GM06990 (cell line): ENCODE data around the gene MAP3K20.
"Not testable (repeated sequence)": the region's sequence is repeated elsewhere in the genome, so short reads cannot be mapped to it uniquely, and the experiment has no call there.

Experiments used
- DNase-seq: peaks from one replicate; pipeline ENCODE4 v3.0.0-alpha.2; 2011; ENCODE audit not compliant: insufficient read length; ENCODE audit errors: extremely low read depth
- H3K27me3 ChIP-seq: replicated peaks from 2 replicates; pipeline ENCODE4 v1.6.0; 2011; ENCODE audit warnings: low read length; ENCODE audit not compliant: control insufficient read depth, insufficient read depth
- H3K36me3 ChIP-seq: 2 replicates; pipeline ENCODE4 v1.5.1; 2011; ENCODE audit warnings: low read length; ENCODE audit not compliant: control insufficient read depth, insufficient read depth
- H3K4me3 ChIP-seq: replicated peaks from 2 replicates; pipeline ENCODE4 v1.5.1; 2011; ENCODE audit warnings: low read depth, mild to moderate bottlenecking, control low read depth, low read length
- TF ChIP-seq, protein P1 (sequence below): IDR thresholded peaks from 2 replicates; pipeline ENCODE4 v1.5.1; 2011; ENCODE audit warnings: low read length, control low read depth, mild to moderate bottlenecking, inconsistent platforms; ENCODE audit not compliant: insufficient read depth, poor library complexity, severe bottlenecking

The MAP3K20 gene

DNA sequence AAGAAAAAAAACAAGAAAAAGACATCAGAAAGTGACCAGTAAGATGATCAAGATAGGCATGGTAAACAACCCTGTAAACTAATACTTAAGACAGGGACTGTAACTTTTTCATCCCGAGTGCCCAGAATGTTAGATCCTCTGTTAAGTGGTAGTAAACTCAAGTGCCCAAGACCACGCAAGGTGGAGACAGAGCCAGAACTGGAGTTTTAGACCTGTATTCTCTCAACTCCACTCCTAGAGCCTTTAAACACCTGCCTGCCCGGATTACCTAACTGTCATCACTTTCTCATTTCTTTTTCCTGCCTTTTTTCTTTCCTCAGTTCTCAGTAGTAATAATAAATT lies 203.9 kb downstream of the MAP3K20 start:
- no peak for DNase-seq
- no peak overlapping the region for H3K4me3 ChIP-seq
- no peaks in the 10 kb centered on the region for H3K27me3 ChIP-seq
- TF ChIP-seq, protein P1, sequence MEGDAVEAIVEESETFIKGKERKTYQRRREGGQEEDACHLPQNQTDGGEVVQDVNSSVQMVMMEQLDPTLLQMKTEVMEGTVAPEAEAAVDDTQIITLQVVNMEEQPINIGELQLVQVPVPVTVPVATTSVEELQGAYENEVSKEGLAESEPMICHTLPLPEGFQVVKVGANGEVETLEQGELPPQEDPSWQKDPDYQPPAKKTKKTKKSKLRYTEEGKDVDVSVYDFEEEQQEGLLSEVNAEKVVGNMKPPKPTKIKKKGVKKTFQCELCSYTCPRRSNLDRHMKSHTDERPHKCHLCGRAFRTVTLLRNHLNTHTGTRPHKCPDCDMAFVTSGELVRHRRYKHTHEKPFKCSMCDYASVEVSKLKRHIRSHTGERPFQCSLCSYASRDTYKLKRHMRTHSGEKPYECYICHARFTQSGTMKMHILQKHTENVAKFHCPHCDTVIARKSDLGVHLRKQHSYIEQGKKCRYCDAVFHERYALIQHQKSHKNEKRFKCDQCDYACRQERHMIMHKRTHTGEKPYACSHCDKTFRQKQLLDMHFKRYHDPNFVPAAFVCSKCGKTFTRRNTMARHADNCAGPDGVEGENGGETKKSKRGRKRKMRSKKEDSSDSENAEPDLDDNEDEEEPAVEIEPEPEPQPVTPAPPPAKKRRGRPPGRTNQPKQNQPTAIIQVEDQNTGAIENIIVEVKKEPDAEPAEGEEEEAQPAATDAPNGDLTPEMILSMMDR: no peak
- no peaks in the 10 kb centered on the region for H3K36me3 ChIP-seq

DNA sequence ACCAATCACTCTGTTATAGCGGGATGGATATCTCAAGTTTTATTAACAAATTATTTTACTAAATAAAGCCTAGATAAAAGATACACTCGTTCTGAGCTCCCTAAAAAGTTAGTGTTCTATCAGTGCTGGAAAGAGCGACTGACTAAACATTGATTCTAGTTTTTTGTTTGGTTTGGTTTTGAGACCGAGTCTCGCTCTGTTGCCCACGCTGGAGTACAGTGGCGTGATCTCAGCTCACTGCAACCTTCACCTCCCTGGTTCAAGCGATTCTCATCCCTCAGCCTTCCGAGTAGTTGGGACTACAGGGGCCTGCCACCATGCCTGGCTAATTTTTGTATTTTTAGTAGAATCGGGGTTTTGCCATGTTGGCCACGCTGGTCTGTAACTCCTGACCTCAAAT lies 205.2 kb downstream of the MAP3K20 start:
- Histone ChIP-seq H3K4me3 (no peak overlapping the region), H3K27me3 (no peaks in the 10 kb centered on the region), H3K36me3 (no peaks in the 10 kb centered on the region)
- DNase-seq: no peak
- TF ChIP-seq, protein P1: no peak

DNA sequence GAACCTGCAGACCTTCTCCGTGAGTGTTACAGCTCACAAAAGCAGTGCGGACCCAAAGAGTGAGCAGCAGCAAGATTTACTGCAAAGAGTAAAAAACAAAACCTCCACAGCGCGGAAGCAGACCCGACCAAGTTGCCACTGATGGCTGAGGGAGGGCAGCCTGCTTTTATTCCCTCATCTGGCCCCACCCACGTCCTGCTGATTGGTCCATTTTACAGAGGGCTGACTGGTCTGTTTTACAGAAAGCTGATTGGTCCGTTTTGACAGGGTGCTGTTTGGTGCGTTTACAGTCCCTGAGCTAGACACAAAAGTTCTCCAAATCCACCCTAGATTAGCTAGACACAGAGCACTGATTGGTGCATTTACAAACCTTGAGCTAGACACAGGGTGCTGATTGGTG lies 206.3 kb downstream of the MAP3K20 start:
- H3K4me3 ChIP-seq, DNase-seq, H3K27me3 ChIP-seq, H3K36me3 ChIP-seq: not testable (repeated sequence)

DNA sequence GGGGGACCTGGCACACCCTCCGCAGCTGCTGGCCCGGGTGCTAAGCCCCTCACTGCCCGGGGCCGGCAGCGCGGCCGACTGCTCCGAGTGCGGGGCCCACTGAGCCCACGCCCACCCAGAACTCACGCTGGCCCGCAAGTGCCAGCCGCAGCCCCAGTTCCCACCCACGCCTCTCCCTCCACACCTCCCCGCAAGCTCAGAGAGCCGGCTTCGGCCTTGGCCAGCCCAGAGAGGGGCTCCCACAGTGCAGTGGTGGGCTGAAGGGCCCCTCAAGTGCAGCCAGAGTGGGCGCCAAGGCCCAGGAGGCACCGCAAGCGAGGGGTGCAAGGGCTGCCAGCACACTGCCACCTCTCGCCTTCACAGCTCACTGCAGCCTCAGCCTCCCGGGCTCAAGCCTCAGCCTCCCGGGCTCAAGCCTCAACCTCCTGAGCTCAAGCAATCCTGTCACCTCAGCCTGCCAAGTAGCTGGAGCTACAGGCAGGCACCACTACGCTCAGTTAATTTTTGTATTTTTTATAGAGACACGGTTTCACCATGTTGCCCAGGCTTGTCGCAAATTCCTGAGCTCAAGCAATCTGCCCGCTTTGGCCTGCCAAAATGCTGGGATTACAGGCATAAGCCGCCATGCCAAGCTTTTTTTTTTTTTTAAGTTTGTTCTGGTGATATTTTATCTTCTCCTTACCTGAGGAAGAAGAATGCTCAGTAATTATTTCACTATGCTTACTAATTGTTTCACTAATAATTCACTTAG lies 207.3 kb downstream of the MAP3K20 start:
- H3K4me3 ChIP-seq: no peak overlapping the region
- TF ChIP-seq, protein P1: no peak
- H3K27me3 ChIP-seq: no peaks in the 10 kb centered on the region
- no peaks in the 10 kb centered on the region for H3K36me3 ChIP-seq
- DNase-seq: no peak

DNA sequence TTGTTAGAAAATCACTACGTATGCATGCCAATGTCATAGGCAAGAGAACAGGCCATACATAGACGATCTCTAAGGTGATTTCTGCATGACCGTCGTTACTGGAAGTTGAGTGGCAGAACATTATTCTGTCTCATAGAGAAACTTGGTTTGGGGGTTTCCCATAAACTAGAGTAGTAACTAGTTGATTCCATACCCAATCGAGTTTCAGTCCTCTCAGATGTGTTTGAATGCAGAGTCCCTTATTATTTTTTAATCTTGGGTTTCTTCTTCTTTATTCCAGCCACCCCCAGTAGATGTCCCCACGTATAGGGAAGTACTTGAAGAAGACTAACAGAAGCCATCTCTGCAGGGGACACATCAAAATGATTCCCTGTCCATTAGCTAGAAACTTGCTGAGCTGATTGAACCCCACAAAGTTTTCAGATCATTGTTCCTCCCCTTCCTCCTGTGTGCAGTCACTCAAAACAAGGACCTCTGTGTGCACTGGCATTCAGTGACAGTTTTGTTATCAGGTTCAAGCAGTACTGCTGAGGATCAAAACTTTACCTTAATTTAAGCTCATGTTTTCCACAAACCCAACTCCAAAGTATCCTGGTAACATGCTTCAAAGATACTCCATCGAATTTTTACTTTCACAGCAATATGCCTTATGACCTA lies 210.6 kb downstream of the MAP3K20 start:
- no peaks in the 10 kb centered on the region for H3K36me3 ChIP-seq
- no peak overlapping the region for H3K4me3 ChIP-seq
- H3K27me3 ChIP-seq: no peaks in the 10 kb centered on the region
- DNase-seq: peak; percentile 57
- TF ChIP-seq, protein P1: peak; percentile 37

DNA sequence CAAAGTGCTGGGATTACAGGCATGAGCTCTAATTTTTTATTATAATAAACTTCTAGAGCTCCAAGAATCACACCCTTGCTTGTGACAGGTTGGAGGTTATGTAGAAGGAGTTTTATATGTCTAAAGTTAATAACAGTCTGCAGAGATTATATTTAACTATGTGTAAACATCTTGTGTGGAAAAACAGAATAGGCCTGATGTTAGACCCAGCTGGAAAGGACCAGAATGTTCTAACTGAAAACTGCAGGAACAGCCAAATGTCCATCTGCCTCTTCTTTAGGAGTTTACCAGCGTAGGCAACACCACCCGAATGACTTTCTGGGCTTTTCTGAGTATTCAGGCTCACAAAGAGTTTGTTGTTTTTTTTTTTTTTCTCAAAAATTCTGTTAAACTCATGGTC lies 211.9 kb downstream of the MAP3K20 start:
- no peaks in the 10 kb centered on the region for H3K27me3 ChIP-seq
- no peak for DNase-seq
- TF ChIP-seq, protein P1: no peak
- H3K4me3 ChIP-seq: no peak overlapping the region
- no peaks in the 10 kb centered on the region for H3K36me3 ChIP-seq
